Common myeloid progenitor, CD34-positive (primary cell): ENCODE results near the gene CDH26.

Source experiments
- CTCF ChIA-PET: fragments of 350-600 bp; sonication (Branson Sonifier 250); formaldehyde crosslinking; loops from one replicate; lab custom pipeline; 2021; ENCODE audit warnings: antibody characterized with exemption; lab: Charles Lee
- POLR2A ChIA-PET: fragments of 350-600 bp; sonication (Branson Sonifier 250); formaldehyde crosslinking; loops from one replicate; lab custom pipeline; 2021; ENCODE audit warnings: antibody characterized with exemption; lab: Charles Lee
- DNase-seq, 3 donors: peaks; one replicate each; pipeline versions ENCODE4 v3.0.0 to v3.0.0-alpha.2; 2013
- H3K27ac ChIP-seq, 2 experiments: 1 replicate in 1 of 2; 2 replicates in 1 of 2; pipeline ENCODE4 v1.7.0; 2013; ENCODE audit warnings: inconsistent platforms in 2 of 2, low read length in 2 of 2, mild to moderate bottlenecking in 2 of 2, low read depth in 1 of 2, moderate library complexity in 1 of 2; ENCODE audit not compliant: severe bottlenecking in 2 of 2, insufficient read depth in 1 of 2, poor library complexity in 1 of 2
- H3K27me3 ChIP-seq, 5 experiments: replicated peaks in 2 of 5; 1 replicate in 3 of 5; 2 replicates in 2 of 5; pipeline versions ENCODE4 v1.6.1 to v1.7.0; 2013; ENCODE audit warnings: low read length in 4 of 5, mild to moderate bottlenecking in 2 of 5, moderate library complexity in 2 of 5, inconsistent platforms in 1 of 5; ENCODE audit not compliant: insufficient read depth in 5 of 5, control insufficient read depth in 4 of 5
- H3K36me3 ChIP-seq, 4 experiments: 1 replicate in 2 of 4; 2 replicates in 2 of 4; pipeline versions ENCODE4 v1.6.1 to v1.7.0; 2013; ENCODE audit warnings: low read length in 3 of 4, control low read depth in 1 of 4, mild to moderate bottlenecking in 1 of 4; ENCODE audit not compliant: control insufficient read depth in 4 of 4, insufficient read depth in 4 of 4
- H3K4me1 ChIP-seq, 4 experiments: 1 replicate in 3 of 4; 2 replicates in 1 of 4; pipeline versions ENCODE4 v1.6.1 to v1.7.1; 2013; ENCODE audit warnings: low read length in 3 of 4, mild to moderate bottlenecking in 3 of 4, control low read depth in 1 of 4, inconsistent platforms in 1 of 4, moderate library complexity in 1 of 4; ENCODE audit not compliant: control insufficient read depth in 4 of 4, insufficient read depth in 4 of 4; ENCODE audit errors: control extremely low read depth in 1 of 4
- H3K4me3 ChIP-seq, 7 experiments: 1 replicate in 4 of 7; 2 replicates in 3 of 7; pipeline versions ENCODE4 v1.5.1 to v1.7.0; 2013; ENCODE audit warnings: mild to moderate bottlenecking in 7 of 7, low read length in 6 of 7, moderate library complexity in 6 of 7, inconsistent platforms in 2 of 7, low read depth in 2 of 7, control low read depth in 1 of 7; ENCODE audit not compliant: insufficient read depth in 4 of 7, control insufficient read depth in 1 of 7; ENCODE audit errors: extremely low read depth in 1 of 7
- H3K9me3 ChIP-seq, 5 experiments: 1 replicate in 4 of 5; 2 replicates in 1 of 5; pipeline versions ENCODE4 v1.6.1 to v1.7.1; 2013; ENCODE audit warnings: low read length in 4 of 5, mild to moderate bottlenecking in 2 of 5, inconsistent platforms in 1 of 5, low read depth in 1 of 5, moderate library complexity in 1 of 5; ENCODE audit not compliant: control insufficient read depth in 4 of 5, insufficient read depth in 2 of 5; ENCODE audit errors: control extremely low read depth in 1 of 5
- WGBS: methylation state at CpG from one replicate; pipeline ENCODE4 v1.1.5; 2013; ENCODE audit not compliant: insufficient coverage; 5-methylcytosine and 5-hydroxymethylcytosine counted together

The CDH26 gene

DNA sequence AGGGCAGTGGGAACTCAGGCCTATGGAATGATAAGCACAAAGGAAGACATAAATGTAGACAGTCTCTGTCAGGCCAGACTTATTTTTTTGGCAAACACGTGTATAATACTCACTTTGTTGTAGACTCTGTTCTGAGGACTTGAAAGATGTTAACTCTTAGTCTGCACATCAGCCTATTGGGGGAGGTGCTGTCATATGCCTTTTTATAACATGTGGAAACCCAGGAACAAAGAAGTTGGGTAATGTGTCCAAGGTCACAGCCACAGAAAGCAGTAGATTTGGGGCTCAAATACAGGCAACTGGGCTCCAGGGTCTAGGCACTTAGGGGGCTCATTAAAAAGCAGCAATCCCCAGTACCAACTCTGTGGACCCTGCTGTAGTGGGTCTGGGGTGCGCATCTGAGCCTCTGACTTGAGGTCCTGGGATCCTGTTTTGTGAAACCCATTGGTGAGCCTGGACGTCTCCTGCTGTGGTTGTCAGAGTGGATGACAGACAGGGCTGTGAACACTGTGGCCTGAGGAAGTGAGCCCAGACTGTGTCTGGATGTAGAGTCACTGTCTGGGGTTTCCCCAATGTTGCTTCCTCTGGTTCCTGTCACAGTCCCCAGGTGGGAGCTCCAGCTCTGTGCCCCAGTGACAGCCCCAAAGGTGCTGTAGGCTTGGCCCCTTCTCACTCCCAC lies 50.0 kb downstream of the CDH26 start:
- H3K4me3 ChIP-seq, result no peak overlapping the region
- peaks cover 0 to 29% (median 7%) of the 10 kb centered on the region in 4 experiments for H3K4me1 ChIP-seq
- ChIA-PET CTCF (interaction anchor here (1.5 to 2.0 kb wide), 2 partner anchors 10 to 49 kb away, joined by 4 to 7 read pairs; no protein-coding TSS in a partner anchor), POLR2A (interaction anchor here (0.5 kb wide), 1 partner anchor 801 kb away, joined by 3 read pairs; no protein-coding TSS in a partner anchor)
- no peaks in the 10 kb centered on the region for H3K27me3 ChIP-seq
- no peak overlapping the region for H3K27ac ChIP-seq
- H3K36me3 ChIP-seq, result peaks cover 0 to 40% (median 2%) of the 10 kb centered on the region in 4 experiments
- no peaks in the 10 kb centered on the region for H3K9me3 ChIP-seq
- 83% methylated on average over 2 of the region's 3 CpGs for WGBS
- DNase-seq, result peak in 2 of 3 donors; percentile 14 to 21

DNA sequence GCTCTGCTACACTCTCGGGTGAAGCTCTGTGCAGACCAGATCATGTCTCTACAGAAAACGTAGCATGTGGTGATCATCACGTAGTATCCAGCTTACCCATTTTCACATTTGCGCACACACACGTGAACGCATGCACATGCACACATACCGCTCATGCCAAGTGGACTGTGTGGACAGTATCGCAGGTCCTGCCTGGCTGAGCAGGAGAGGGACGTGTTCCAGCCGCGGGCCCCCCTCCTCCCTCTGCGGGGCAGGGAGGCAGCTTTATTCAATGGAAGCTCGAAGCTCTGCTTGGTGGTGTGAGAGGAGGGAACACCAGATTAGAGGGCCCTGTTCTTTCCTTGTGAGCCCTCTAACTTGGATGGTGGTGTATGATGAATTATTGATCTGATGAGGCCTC lies 51.1 kb downstream of the CDH26 start:
- Histone ChIP-seq H3K36me3 (peaks cover 0 to 33% (median 2%) of the 10 kb centered on the region in 4 experiments), H3K27ac (no peak overlapping the region), H3K27me3 (no peaks in the 10 kb centered on the region), H3K9me3 (no peaks in the 10 kb centered on the region), H3K4me1 (peaks cover 0 to 29% (median 7%) of the 10 kb centered on the region in 4 experiments), H3K4me3 (no peak overlapping the region)
- ChIA-PET POLR2A (interaction anchor here (1.2 kb wide), 1 partner anchor 15 kb away, joined by 3 read pairs; no protein-coding TSS in a partner anchor), CTCF (interaction anchor here (1.0 to 2.0 kb wide), 6 partner anchors 11 to 57 kb away, joined by 3 to 7 read pairs (median 4); no protein-coding TSS in a partner anchor)
- 97% methylated on average over 10 of the region's 13 CpGs for WGBS
- DNase-seq, result no peak

DNA sequence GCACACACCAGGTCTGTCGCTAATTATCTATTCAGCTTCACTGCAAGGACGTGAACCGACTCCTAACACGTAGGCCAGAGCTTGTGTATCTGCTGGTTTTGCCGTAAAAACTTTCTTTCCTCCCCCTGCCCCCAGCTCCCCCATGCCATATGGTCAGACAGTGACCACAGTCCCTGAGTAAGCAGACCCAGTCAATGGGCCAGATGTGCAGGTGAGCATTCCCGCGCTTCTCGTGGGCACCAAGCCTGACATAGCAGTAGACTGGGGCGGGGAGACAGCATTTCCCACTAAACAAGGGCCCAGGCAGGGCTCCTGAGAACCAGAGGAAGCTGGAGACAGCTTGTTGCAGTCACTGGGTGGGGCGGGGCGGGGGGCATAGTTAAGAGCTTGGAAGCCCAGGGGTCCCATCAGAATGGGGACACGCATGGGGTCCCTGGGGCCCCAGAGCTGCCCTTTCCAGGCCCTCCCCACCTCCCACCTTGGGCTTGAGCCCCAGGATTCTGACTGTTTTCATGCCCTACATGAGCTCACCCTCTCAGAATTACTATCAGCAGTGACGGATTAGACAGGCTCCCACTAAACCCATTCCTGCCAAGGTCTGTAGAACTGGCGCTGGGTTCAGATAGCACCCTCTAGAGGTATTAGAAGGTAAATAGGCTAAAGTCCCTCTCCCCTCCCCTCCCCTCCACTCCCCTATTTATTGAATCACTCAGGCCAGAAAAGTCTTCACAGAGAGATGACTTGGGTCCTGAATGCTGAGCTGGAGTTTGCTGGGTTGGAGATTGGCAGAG lies 51.8 kb downstream of the CDH26 start:
- peak in 1 of 3 donors; percentile 18 for DNase-seq
- Histone ChIP-seq H3K27ac (no peak overlapping the region), H3K4me1 (peaks cover 0 to 29% (median 7%) of the 10 kb centered on the region in 4 experiments), H3K36me3 (peaks cover 0 to 32% (median 2%) of the 10 kb centered on the region in 4 experiments), H3K9me3 (no peaks in the 10 kb centered on the region), H3K27me3 (no peaks in the 10 kb centered on the region), H3K4me3 (no peak overlapping the region)
- 95% methylated on average over 11 of the region's 14 CpGs for WGBS
- CTCF ChIA-PET, result interaction anchor here (1.0 to 2.0 kb wide), 7 partner anchors 10 to 57 kb away, joined by 3 to 7 read pairs (median 4); no protein-coding TSS in a partner anchor
- POLR2A ChIA-PET, result interaction anchor here (1.2 kb wide), 1 partner anchor 16 kb away, joined by 3 read pairs; no protein-coding TSS in a partner anchor

- Histone ChIP-seq H3K9me3 (peaks cover 0 to under 1% (median 0%) of the 10 kb centered on the region in 5 experiments), H3K4me1 (peaks cover 0 to 29% (median 7%) of the 10 kb centered on the region in 4 experiments), H3K4me3 (no peak overlapping the region), H3K36me3 (peaks cover 0 to 32% (median 2%) of the 10 kb centered on the region in 4 experiments), H3K27me3 (no peaks in the 10 kb centered on the region), H3K27ac (no peak overlapping the region)
- CTCF ChIA-PET, result interaction anchor here (1.4 to 1.8 kb wide), 2 partner anchors 9 to 20 kb away, joined by 3 to 5 read pairs; no protein-coding TSS in a partner anchor
- WGBS, result 99% methylated on average over 9 of the region's 12 CpGs
- POLR2A ChIA-PET, result no interaction called here
- no peak for DNase-seq
These were observed 52.7 kb downstream of the CDH26 start for GRCh38 chr20:60010689-60011458.

DNA sequence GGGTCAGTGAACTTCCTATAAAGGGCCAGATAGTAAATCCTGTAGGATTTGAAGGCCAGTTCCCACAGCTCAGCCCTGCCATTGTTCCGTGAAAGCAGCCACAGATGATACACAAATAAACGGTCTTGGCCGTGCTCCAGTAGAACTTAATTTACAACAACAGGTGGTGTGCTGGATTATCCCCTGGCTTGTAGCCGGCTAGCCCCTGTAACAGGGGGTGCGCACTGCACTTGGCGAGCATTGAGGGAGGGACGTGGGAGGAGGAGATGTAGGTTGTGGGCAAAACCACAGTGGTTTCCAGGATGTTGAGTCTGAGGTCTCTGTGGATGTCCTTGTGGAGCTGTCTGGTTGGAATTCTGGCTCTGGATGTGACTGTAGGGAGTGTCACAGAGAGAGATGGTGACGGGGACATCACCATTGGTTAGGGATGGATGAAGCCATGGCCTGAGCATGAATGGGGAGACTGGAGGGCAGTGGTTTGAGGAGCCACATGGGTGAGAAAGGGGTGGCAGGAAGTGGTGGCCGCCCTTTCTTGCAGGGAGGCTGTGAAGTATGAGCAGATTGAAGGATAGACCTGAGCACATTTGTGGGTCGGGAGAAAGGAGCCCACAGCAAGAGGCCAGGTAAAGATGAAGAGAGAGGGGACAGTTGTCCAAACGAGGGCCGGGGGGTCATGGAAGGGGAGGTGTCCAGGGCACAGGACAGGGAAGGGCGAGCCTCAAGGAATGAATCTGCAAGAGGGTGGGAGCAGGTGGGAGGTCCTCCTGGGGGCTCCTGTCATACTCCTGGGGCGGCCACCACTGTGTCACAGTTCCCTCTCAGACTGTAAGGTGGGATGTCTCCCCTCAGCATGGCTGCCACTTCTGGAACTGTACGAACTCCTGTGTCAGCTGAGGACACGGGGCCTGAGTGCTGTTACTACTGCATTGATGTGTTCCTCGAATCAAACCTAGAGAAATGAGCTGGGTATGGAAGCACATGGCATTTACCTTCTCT lies 53.6 kb downstream of the CDH26 start:
- peaks cover 0 to 6% (median 0%) of the 10 kb centered on the region in 5 experiments for H3K9me3 ChIP-seq
- POLR2A ChIA-PET, result no interaction called here
- H3K27ac ChIP-seq, result no peak overlapping the region
- no peaks in the 10 kb centered on the region for H3K27me3 ChIP-seq
- DNase-seq, result peak in 2 of 3 donors; percentile 11 to 21
- peaks cover 0 to 30% (median 2%) of the 10 kb centered on the region in 4 experiments for H3K36me3 ChIP-seq
- H3K4me3 ChIP-seq, result peak overlapping the region in 1 of 7 experiments; percentile 7
- WGBS, result 83% methylated on average over 17 of the region's 17 CpGs
- H3K4me1 ChIP-seq, result peaks cover 0 to 29% (median 7%) of the 10 kb centered on the region in 4 experiments
- CTCF ChIA-PET, result interaction anchor here (1.8 kb wide), 1 partner anchor 8 kb away, joined by 5 read pairs; no protein-coding TSS in a partner anchor
